IMR-90 (cell line): ENCODE measurements around the gene PVALEF. TPM values are rescaled to one million over a fixed set of nuclear protein-coding genes. Genes with fewer than 3 reads are reported as not detected.

Experiments
- ATAC-seq: fragments of 200-7000 bp; cut with Tn5 transposase; 2 replicates; pipeline ENCODE4 v1.9.1; 2020; ENCODE audit warnings: low read depth, mild to moderate bottlenecking, moderate library complexity
- BruUV-seq: library from RNA; stranded (reverse); fragments of 400-500 nt; replicated peaks from 2 replicates; lab custom pipeline; 2021; lab: Mats Ljungman, UMichigan
- CTCF ChIA-PET: fragments of 300-600 bp; formaldehyde crosslinking; extraction: SDS; loops from one replicate; lab custom pipeline; 2021; ENCODE audit warnings: antibody characterized with exemption; lab: Yijun Ruan, JAX
- POLR2A ChIA-PET: fragments of 300-600 bp; sonication (Branson Sonifier 250); formaldehyde crosslinking; loops from one replicate; lab custom pipeline; 2022; ENCODE audit warnings: antibody characterized with exemption; ENCODE audit not compliant: unreplicated experiment; lab: Charles Lee
- DNase-seq: peaks from one replicate; pipeline ENCODE4 v3.0.0; 2013
- H2AFZ ChIP-seq: replicated peaks from 2 replicates; pipeline ENCODE3; 2013; ENCODE audit warnings: low read length, mild to moderate bottlenecking; ENCODE audit not compliant: poor library complexity
- H2AK5ac ChIP-seq: 2 replicates; pipeline ENCODE4 v1.6.1; 2013; ENCODE audit warnings: low read depth, low read length, inconsistent platforms
- H2AK9ac ChIP-seq: replicated peaks from 2 replicates; pipeline ENCODE3; 2013; ENCODE audit warnings: mild to moderate bottlenecking, low read depth, low read length, moderate library complexity; ENCODE audit not compliant: poor library complexity
- H2BK120ac ChIP-seq: 2 replicates; pipeline ENCODE4 v1.6.1; 2013; ENCODE audit warnings: low read depth, low read length, inconsistent platforms
- H2BK15ac ChIP-seq: 3 replicates; pipeline ENCODE4 v1.6.1; 2013; ENCODE audit warnings: low read depth, low read length, inconsistent platforms
- H2BK20ac ChIP-seq: 2 replicates; pipeline ENCODE4 v1.6.1; 2013; ENCODE audit warnings: low read depth, mild to moderate bottlenecking, inconsistent platforms, low read length, moderate library complexity
- H2BK5ac ChIP-seq: 2 replicates; pipeline ENCODE4 v1.6.1; 2013; ENCODE audit warnings: mild to moderate bottlenecking, low read depth, low read length, inconsistent platforms; ENCODE audit not compliant: poor library complexity, severe bottlenecking
- H3K14ac ChIP-seq: replicated peaks from 2 replicates; pipeline ENCODE4 v1.6.1; 2013; ENCODE audit warnings: low read depth, low read length, inconsistent platforms
- H3K18ac ChIP-seq: 2 replicates; pipeline ENCODE4 v1.6.1; 2013; ENCODE audit warnings: low read depth, low read length, control low read depth
- H3K23ac ChIP-seq: 2 replicates; pipeline ENCODE4 v1.6.1; 2013; ENCODE audit warnings: low read depth, low read length, inconsistent platforms
- H3K27ac ChIP-seq: 2 replicates; pipeline ENCODE4 v1.5.1; 2013; ENCODE audit warnings: mild to moderate bottlenecking, control low read depth, low read length; ENCODE audit not compliant: insufficient read depth
- H3K27me3 ChIP-seq: 2 replicates; pipeline ENCODE4 v1.6.1; 2013; ENCODE audit warnings: low read length; ENCODE audit not compliant: control insufficient read depth, insufficient read depth
- H3K36me3 ChIP-seq: 2 replicates; pipeline ENCODE4 v1.6.1; 2013; ENCODE audit warnings: low read length, mixed read lengths; ENCODE audit not compliant: control insufficient read depth, insufficient read depth
- H3K4ac ChIP-seq: 2 replicates; pipeline ENCODE4 v1.6.1; 2013; ENCODE audit warnings: low read depth, low read length, inconsistent platforms
- H3K4me1 ChIP-seq: 2 replicates; pipeline ENCODE4 v1.6.1; 2013; ENCODE audit warnings: low read length, mixed read lengths; ENCODE audit not compliant: control insufficient read depth, insufficient read depth
- H3K4me2 ChIP-seq: 2 replicates; pipeline ENCODE4 v1.6.1; 2013; ENCODE audit warnings: low read depth, mild to moderate bottlenecking, control low read depth, low read length, moderate library complexity
- H3K4me3 ChIP-seq: 2 replicates; pipeline ENCODE4 v1.5.1; 2013; ENCODE audit warnings: low read depth, mild to moderate bottlenecking, control low read depth, low read length, moderate library complexity; ENCODE audit not compliant: insufficient read depth
- H3K56ac ChIP-seq: 2 replicates; pipeline ENCODE4 v1.6.1; 2013; ENCODE audit warnings: low read length, inconsistent platforms; ENCODE audit not compliant: insufficient read depth; ENCODE audit errors: extremely low read depth
- H3K79me1 ChIP-seq, 2 experiments: 2 replicates each; pipeline ENCODE4 v1.6.1; 2013; ENCODE audit warnings: low read length in 2 of 2, inconsistent platforms in 1 of 2, low read depth in 1 of 2
- H3K9ac ChIP-seq: 2 replicates; pipeline ENCODE4 v1.6.1; 2013; ENCODE audit warnings: low read depth, low read length, control low read depth
- H3K9me1 ChIP-seq: 2 replicates; pipeline ENCODE4 v1.6.1; 2013; ENCODE audit warnings: low read length, inconsistent platforms; ENCODE audit not compliant: insufficient read depth
- H3K9me3 ChIP-seq: 2 replicates; pipeline ENCODE4 v1.6.1; 2013; ENCODE audit warnings: low read length; ENCODE audit not compliant: control insufficient read depth, insufficient read depth
- H4K20me1 ChIP-seq: 2 replicates; pipeline ENCODE4 v1.6.1; 2013; ENCODE audit warnings: low read length, inconsistent platforms; ENCODE audit not compliant: insufficient read depth
- H4K5ac ChIP-seq: 2 replicates; pipeline ENCODE4 v1.6.1; 2013; ENCODE audit warnings: mild to moderate bottlenecking, low read depth, low read length, control low read depth
- H4K8ac ChIP-seq, 2 experiments: 2 replicates each; pipeline ENCODE4 v1.6.1; 2013; ENCODE audit warnings: low read depth in 2 of 2, low read length in 2 of 2, control low read depth in 1 of 2, inconsistent platforms in 1 of 2
- H4K91ac ChIP-seq: 2 replicates; pipeline ENCODE4 v1.6.1; 2013; ENCODE audit warnings: low read depth, low read length, inconsistent platforms; ENCODE audit not compliant: insufficient read depth
- BHLHE40 ChIP-seq: fragments of 150-350 bp; IDR thresholded peaks from 2 replicates; pipeline ENCODE4 v1.6.1; 2016; ENCODE audit warnings: mild to moderate bottlenecking, low read depth, low read length
- CHD1 ChIP-seq: IDR thresholded peaks from 2 replicates; pipeline ENCODE4 v1.6.1; 2012; ENCODE audit warnings: low read depth, low read length, improper control_type of control experiment
- FOS ChIP-seq: fragments of 150-350 bp; IDR thresholded peaks from 2 replicates; pipeline ENCODE4 v1.6.1; 2016; ENCODE audit warnings: low read depth, low read length
- MAZ ChIP-seq: IDR thresholded peaks from 2 replicates; pipeline ENCODE4 v1.6.1; 2012; ENCODE audit warnings: low read depth, mild to moderate bottlenecking, low read length, improper control_type of control experiment, moderate library complexity, borderline replicate concordance
- NFE2L2 ChIP-seq: fragments of 150-350 bp; IDR thresholded peaks from 2 replicates; pipeline ENCODE4 v1.6.1; 2016; ENCODE audit warnings: low read depth, mild to moderate bottlenecking, low read length
- POLR2A ChIP-seq: IDR thresholded peaks from 2 replicates; pipeline ENCODE4 v1.6.1; 2012; ENCODE audit warnings: mild to moderate bottlenecking, low read depth, low read length
- RAD21 ChIP-seq: IDR thresholded peaks from 2 replicates; pipeline ENCODE4 v1.6.1; 2012; ENCODE audit warnings: low read length, improper control_type of control experiment
- RCOR1 ChIP-seq: IDR thresholded peaks from 2 replicates; pipeline ENCODE4 v1.6.1; 2012; ENCODE audit warnings: mild to moderate bottlenecking, low read length, improper control_type of control experiment; ENCODE audit not compliant: insufficient replicate concordance
- RFX5 ChIP-seq: IDR thresholded peaks from 2 replicates; pipeline ENCODE4 v1.8.0; 2012; ENCODE audit warnings: low read depth, mild to moderate bottlenecking, low read length, moderate library complexity
- WGBS, 2 experiments: methylation state at CpG; one replicate each; pipeline versions ENCODE4 v1.1.5 to v1.1.7; 2013; ENCODE audit warnings: missing lambda C conversion rate in 2 of 2; ENCODE audit not compliant: insufficient read length in 1 of 2; ENCODE audit errors: extremely low coverage in 2 of 2; 5-methylcytosine and 5-hydroxymethylcytosine counted together
- dilution Hi-C: fragments of 300-500 bp; cut with HindIII; formaldehyde crosslinking; loops from one replicate; pipeline ENCODE4 v1.14.3; 2018; ENCODE audit warnings: low sequenced_read_pairs; ENCODE audit not compliant: unreplicated experiment
- in situ Hi-C: fragments of 300-500 bp; cut with MboI; formaldehyde crosslinking; loops from 3 replicates; pipeline ENCODE4 v1.14.3; 2019; ENCODE audit warnings: low sequenced_read_pairs, inconsistent platforms, mixed read lengths
- intact Hi-C: fragments of 100-400 bp; cut with micrococcal nuclease; formaldehyde crosslinking; loops from 2 replicates; pipeline ENCODE4 v1.10.0; 2022
- polyA plus RNA-seq, 3 experiments: library from polyadenylated mRNA; depleted of rRNA; stranded (reverse); fragments of >200 nt; gene quantifications; 2 replicates each; pipeline ENCODE4 v1.2.3, GENCODE V29; 2012; ENCODE audit warnings: low replicate concordance in 1 of 3
- total RNA-seq: library from RNA; depleted of rRNA; stranded (reverse); fragments of >200 nt; gene quantifications from 2 replicates; pipeline ENCODE4 v1.2.3, GENCODE V29; 2012
- TF ChIP-seq, protein P1 (sequence below): fragments of 150-350 bp; IDR thresholded peaks from 2 replicates; pipeline ENCODE4 v1.6.1; 2016; ENCODE audit warnings: low read depth, mild to moderate bottlenecking, low read length, moderate library complexity, borderline replicate concordance
- TF ChIP-seq, protein P2 (sequence below): conservative IDR thresholded peaks from 2 replicates; pipeline ENCODE4 v1.5.1; 2012; ENCODE audit warnings: mild to moderate bottlenecking, low read depth, low read length, improper control_type of control experiment
- TF ChIP-seq, protein P3 (sequence below): fragments of 150-350 bp; IDR thresholded peaks from 2 replicates; pipeline ENCODE4 v1.6.1; 2017; ENCODE audit warnings: mild to moderate bottlenecking, antibody characterized with exemption, low read length, low read depth

Gene PVALEF
- total and polyA plus RNA-seq, 2 of the 4 experiments (the other 2 are of a cell fraction), result not detected

DNA sequence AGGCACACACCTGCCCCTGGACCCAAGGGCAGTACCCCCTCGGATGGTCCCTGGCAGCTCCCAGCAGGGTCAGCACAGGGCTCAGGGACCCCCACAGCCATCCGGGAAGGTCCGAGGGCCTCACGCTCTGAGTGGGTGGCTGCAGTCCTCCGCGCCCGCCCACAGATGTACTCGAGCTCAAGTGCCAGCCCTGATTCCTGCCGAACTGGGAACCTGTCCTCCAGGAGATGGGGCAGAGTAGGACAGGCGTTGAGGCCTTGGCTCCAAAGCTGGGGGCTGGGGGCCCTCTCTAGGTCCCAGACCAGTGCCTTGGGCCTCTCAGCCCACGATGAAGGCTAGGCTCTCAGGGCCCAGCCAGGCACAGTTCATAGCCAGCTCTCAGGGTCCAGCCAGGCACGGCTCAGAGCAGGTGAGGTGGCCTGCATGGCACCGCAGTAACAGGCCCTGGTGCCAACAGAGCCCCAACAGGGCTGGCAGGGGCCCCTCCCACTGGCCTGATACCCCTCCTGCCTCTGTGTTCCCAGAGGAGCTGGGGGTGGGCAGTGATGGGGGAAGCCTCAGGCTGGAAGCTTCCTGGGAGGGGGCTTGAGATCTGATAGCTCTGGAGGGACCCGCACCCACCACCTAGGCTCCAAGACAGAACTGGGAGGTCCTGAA is 35.5 kb upstream of the PVALEF start:
- Histone ChIP-seq H4K5ac (no peak overlapping the region), H4K91ac (no peak overlapping the region), H2BK15ac (no peak overlapping the region), H3K14ac (no peak overlapping the region), H2BK5ac (no peak overlapping the region), H4K8ac (no peak overlapping the region), H3K9me1 (no peaks in the 10 kb centered on the region), H3K79me1 (no peaks in the 10 kb centered on the region), H2BK20ac (no peak overlapping the region), H4K20me1 (no peaks in the 10 kb centered on the region), H3K9me3 (no peaks in the 10 kb centered on the region), H3K56ac (no peak overlapping the region), H3K4ac (no peak overlapping the region), H3K27ac (no peak overlapping the region), H3K27me3 (peaks cover 22% of the 10 kb centered on the region; the same call in 1 of the 2 replicates), H3K18ac (no peak overlapping the region), H3K4me1 (no peaks in the 10 kb centered on the region), H3K36me3 (no peaks in the 10 kb centered on the region), H3K4me2 (no peak overlapping the region), H3K23ac (no peak overlapping the region), H2AK9ac (no peak overlapping the region), H3K4me3 (no peak overlapping the region), H2AFZ (no peak overlapping the region), H3K9ac (no peak overlapping the region), H2AK5ac (no peak overlapping the region), H2BK120ac (no peak overlapping the region)
- POLR2A ChIA-PET, result no interaction called here
- ATAC-seq (no peak), DNase-seq (no peak)
- in situ Hi-C loops, result no loop called here
- intact Hi-C loops, result no loop called here
- 64% methylated on average over 10 of the region's 14 CpGs; no CpG with 5 or more reads in 1 of the 2 experiments for WGBS, 2 experiments
- no TSS peak for BruUV-seq
- dilution Hi-C loops, result no loop called here
- CTCF ChIA-PET, result no interaction called here
- no peak for TF ChIP-seq RAD21
- TF ChIP-seq BHLHE40, result no peak
- TF ChIP-seq, protein P1, sequence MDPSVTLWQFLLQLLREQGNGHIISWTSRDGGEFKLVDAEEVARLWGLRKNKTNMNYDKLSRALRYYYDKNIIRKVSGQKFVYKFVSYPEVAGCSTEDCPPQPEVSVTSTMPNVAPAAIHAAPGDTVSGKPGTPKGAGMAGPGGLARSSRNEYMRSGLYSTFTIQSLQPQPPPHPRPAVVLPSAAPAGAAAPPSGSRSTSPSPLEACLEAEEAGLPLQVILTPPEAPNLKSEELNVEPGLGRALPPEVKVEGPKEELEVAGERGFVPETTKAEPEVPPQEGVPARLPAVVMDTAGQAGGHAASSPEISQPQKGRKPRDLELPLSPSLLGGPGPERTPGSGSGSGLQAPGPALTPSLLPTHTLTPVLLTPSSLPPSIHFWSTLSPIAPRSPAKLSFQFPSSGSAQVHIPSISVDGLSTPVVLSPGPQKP, result no peak
- no peak for TF ChIP-seq RFX5
- no peak for TF ChIP-seq FOS
- no peak for TF ChIP-seq POLR2A
- TF ChIP-seq MAZ, result no peak
- no peak for TF ChIP-seq RCOR1
- TF ChIP-seq NFE2L2, result no peak
- TF ChIP-seq, protein P2, sequence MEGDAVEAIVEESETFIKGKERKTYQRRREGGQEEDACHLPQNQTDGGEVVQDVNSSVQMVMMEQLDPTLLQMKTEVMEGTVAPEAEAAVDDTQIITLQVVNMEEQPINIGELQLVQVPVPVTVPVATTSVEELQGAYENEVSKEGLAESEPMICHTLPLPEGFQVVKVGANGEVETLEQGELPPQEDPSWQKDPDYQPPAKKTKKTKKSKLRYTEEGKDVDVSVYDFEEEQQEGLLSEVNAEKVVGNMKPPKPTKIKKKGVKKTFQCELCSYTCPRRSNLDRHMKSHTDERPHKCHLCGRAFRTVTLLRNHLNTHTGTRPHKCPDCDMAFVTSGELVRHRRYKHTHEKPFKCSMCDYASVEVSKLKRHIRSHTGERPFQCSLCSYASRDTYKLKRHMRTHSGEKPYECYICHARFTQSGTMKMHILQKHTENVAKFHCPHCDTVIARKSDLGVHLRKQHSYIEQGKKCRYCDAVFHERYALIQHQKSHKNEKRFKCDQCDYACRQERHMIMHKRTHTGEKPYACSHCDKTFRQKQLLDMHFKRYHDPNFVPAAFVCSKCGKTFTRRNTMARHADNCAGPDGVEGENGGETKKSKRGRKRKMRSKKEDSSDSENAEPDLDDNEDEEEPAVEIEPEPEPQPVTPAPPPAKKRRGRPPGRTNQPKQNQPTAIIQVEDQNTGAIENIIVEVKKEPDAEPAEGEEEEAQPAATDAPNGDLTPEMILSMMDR, result no peak
- TF ChIP-seq, protein P3, sequence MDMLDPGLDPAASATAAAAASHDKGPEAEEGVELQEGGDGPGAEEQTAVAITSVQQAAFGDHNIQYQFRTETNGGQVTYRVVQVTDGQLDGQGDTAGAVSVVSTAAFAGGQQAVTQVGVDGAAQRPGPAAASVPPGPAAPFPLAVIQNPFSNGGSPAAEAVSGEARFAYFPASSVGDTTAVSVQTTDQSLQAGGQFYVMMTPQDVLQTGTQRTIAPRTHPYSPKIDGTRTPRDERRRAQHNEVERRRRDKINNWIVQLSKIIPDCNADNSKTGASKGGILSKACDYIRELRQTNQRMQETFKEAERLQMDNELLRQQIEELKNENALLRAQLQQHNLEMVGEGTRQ, result no peak
- no peak for TF ChIP-seq CHD1
